Stomach (tissue), 9 donors: ENCODE measurements around the gene GABRB2. TPM values are rescaled to one million over a fixed set of nuclear protein-coding genes. Genes with fewer than 3 reads are reported as not detected.

Experiments
- DNase-seq, 2 donors: peaks; one replicate each; pipeline versions ENCODE4 v3.0.0 to v3.0.0-alpha.2; 2013 to 2019
- H3K27ac ChIP-seq, 5 donors: fragments of 200-600 bp in 4 of 5; sonication (generic) in 4 of 5; one replicate each; pipeline ENCODE4 v1.5.1; 2013 to 2019; ENCODE audit warnings: mild to moderate bottlenecking in 1 of 5, moderate library complexity in 1 of 5
- H3K27me3 ChIP-seq, 3 donors: fragments of 200-600 bp; sonication (generic); one replicate each; pipeline ENCODE4 v1.5.1; 2017 to 2019; ENCODE audit warnings: mixed run types in 1 of 3
- H3K36me3 ChIP-seq, 4 donors: fragments of 200-600 bp; sonication (generic); 1 replicate in 3 of 4; 2 replicates in 1 of 4; pipeline ENCODE4 v1.5.1; 2016 to 2019
- H3K4me1 ChIP-seq, 4 donors: fragments of 200-600 bp; sonication (generic); one replicate each; pipeline ENCODE4 v1.5.1; 2016 to 2019
- H3K4me3 ChIP-seq, 4 donors: fragments of 200-600 bp; sonication (generic) in 3 of 4; one replicate each; pipeline ENCODE4 v1.5.1; 2016 to 2019; ENCODE audit warnings: mild to moderate bottlenecking in 1 of 4
- H3K9me3 ChIP-seq, 4 donors: fragments of 200-600 bp; sonication (generic); one replicate each; pipeline ENCODE4 v1.5.1; 2016 to 2019
- CTCF ChIP-seq, 7 experiments: fragments of 450-650 bp in 4 of 7; fragments of 200-600 bp in 3 of 7; sonication (generic) in 3 of 7; IDR thresholded peaks; one replicate each; pipeline ENCODE4 v1.5.1; 2016 to 2019; ENCODE audit warnings: antibody characterized with exemption in 7 of 7, control low read depth in 2 of 7, mild to moderate bottlenecking in 1 of 7
- EP300 ChIP-seq: sonication (generic); formaldehyde crosslinking; IDR thresholded peaks from one replicate; pipeline ENCODE4 v1.6.1; 2017; ENCODE audit warnings: antibody characterized with exemption
- POLR2A ChIP-seq, 4 donors: fragments of 450-650 bp; IDR thresholded peaks; one replicate each; pipeline ENCODE4 v1.6.1; 2016; ENCODE audit warnings: antibody characterized with exemption in 4 of 4, control low read depth in 2 of 4, mild to moderate bottlenecking in 1 of 4, moderate library complexity in 1 of 4
- POLR2AphosphoS5 ChIP-seq, 3 donors: sonication (generic); formaldehyde crosslinking; IDR thresholded peaks; one replicate each; pipeline ENCODE4 v1.6.1; 2016; ENCODE audit warnings: antibody characterized with exemption in 3 of 3
- WGBS, 5 donors: extraction: QIAGEN DNeasy Blood & Tissue Kit in 3 of 5; methylation state at CpG; one replicate each; pipeline versions ENCODE4 v1.1.5 to v1.1.7; 2013 to 2018; 5-methylcytosine and 5-hydroxymethylcytosine counted together
- intact Hi-C: fragments of 100-400 bp; cut with DNase I; formaldehyde crosslinking; loops from one replicate; pipeline ENCODE4 v1.15.1; 2023; ENCODE audit warnings: low total_unique reads
- polyA plus RNA-seq, 3 donors: library from polyadenylated mRNA; stranded (reverse); fragments of 200-250 nt; gene quantifications; one replicate each; pipeline ENCODE4 v1.2.3, GENCODE V29; 2013
- total RNA-seq, 5 donors: library from RNA; depleted of rRNA; stranded (reverse); fragments of >200 nt; gene quantifications; one replicate each; pipeline versions ENCODE4 v1.1.0 to v1.2.3, GENCODE V29; 2014 to 2016
- donor health status: healthy with polysubstance abuse.
- donor health status: Bipolar disorder and iron deficiency.
- donor health status: healthy.

The GABRB2 gene
- total and polyA plus RNA-seq, 8 donors = 0.06 to 2.7 (median 0.14) TPM; not detected in 3

- Histone ChIP-seq H3K27ac (no peak overlapping the region), H3K4me3 (no peak overlapping the region), H3K4me1 (peaks cover 0 to 6% (median 0%) of the 10 kb centered on the region in 4 donors), H3K27me3 (no peaks in the 10 kb centered on the region), H3K9me3 (peaks cover 0 to 7% (median 0%) of the 10 kb centered on the region in 4 donors), H3K36me3 (no peaks in the 10 kb centered on the region)
- no peak for DNase-seq
- TF ChIP-seq POLR2AphosphoS5 (IDR thresholded peaks at IDR 0.05) (no peak), EP300 (no peak), CTCF (IDR thresholded peaks at IDR 0.05) (no peak), POLR2A (IDR thresholded peaks at IDR 0.05) (no peak)
- intact Hi-C loops = no loop called here
Measured at GRCh38 chr5:161442471-161442870, 104.1 kb downstream of the GABRB2 start.

- no peaks in the 10 kb centered on the region for H3K4me1 ChIP-seq
- intact Hi-C loops = no loop called here
- H3K27me3 ChIP-seq = no peaks in the 10 kb centered on the region
- no peak overlapping the region for H3K27ac ChIP-seq
- WGBS, 5 donors = 58 to 75% (median 68%) methylated on average over 2 of the region's 2 CpGs
- no peaks in the 10 kb centered on the region for H3K9me3 ChIP-seq
- no peak for DNase-seq
- TF ChIP-seq EP300 (no peak), POLR2A (IDR thresholded peaks at IDR 0.05) (no peak), CTCF (IDR thresholded peaks at IDR 0.05) (no peak), POLR2AphosphoS5 (IDR thresholded peaks at IDR 0.05) (no peak)
- H3K4me3 ChIP-seq = no peak overlapping the region
- no peaks in the 10 kb centered on the region for H3K36me3 ChIP-seq
Measured at GRCh38 chr5:161432798-161433197, 113.7 kb downstream of the GABRB2 start.

- H3K4me3 ChIP-seq = no peak overlapping the region
- no peaks in the 10 kb centered on the region for H3K27me3 ChIP-seq
- intact Hi-C loops = no loop called here
- DNase-seq = no peak
- H3K27ac ChIP-seq = no peak overlapping the region
- H3K36me3 ChIP-seq = no peaks in the 10 kb centered on the region
- TF ChIP-seq POLR2AphosphoS5 (IDR thresholded peaks at IDR 0.05) = no peak
- no peaks in the 10 kb centered on the region for H3K4me1 ChIP-seq
- WGBS, 5 donors = 85 to 89% (median 87%) methylated on average over 1 of the region's 1 CpG
- no peaks in the 10 kb centered on the region for H3K9me3 ChIP-seq
Measured at GRCh38 chr5:161431963-161432362, 114.6 kb downstream of the GABRB2 start.

GRCh38 chr5:161421067-161421466 lies 125.5 kb downstream of the GABRB2 start:
- H3K36me3 ChIP-seq = no peaks in the 10 kb centered on the region
- DNase-seq = no peak
- intact Hi-C loops = no loop called here
- no peaks in the 10 kb centered on the region for H3K4me1 ChIP-seq
- 61 to 71% (median 62%) methylated on average over 4 of the region's 4 CpGs for WGBS, 5 donors
- H3K27me3 ChIP-seq = no peaks in the 10 kb centered on the region
- TF ChIP-seq POLR2AphosphoS5 (IDR thresholded peaks at IDR 0.05) (no peak), POLR2A (IDR thresholded peaks at IDR 0.05) (no peak), CTCF (IDR thresholded peaks at IDR 0.05) (no peak), EP300 (no peak)
- H3K9me3 ChIP-seq = peaks cover 0 to 9% (median 8%) of the 10 kb centered on the region in 4 donors
- no peak overlapping the region for H3K27ac ChIP-seq
- no peak overlapping the region for H3K4me3 ChIP-seq

GRCh38 chr5:161420521-161420920 lies 126.0 kb downstream of the GABRB2 start:
- no peaks in the 10 kb centered on the region for H3K4me1 ChIP-seq
- intact Hi-C loops = no loop called here
- TF ChIP-seq CTCF (IDR thresholded peaks at IDR 0.05) (no peak), POLR2A (IDR thresholded peaks at IDR 0.05) (no peak), EP300 (no peak), POLR2AphosphoS5 (IDR thresholded peaks at IDR 0.05) (no peak)
- H3K4me3 ChIP-seq = no peak overlapping the region
- H3K9me3 ChIP-seq = peaks cover 0 to 9% (median 8%) of the 10 kb centered on the region in 4 donors
- H3K27me3 ChIP-seq = no peaks in the 10 kb centered on the region
- 54 to 66% (median 64%) methylated on average over 3 of the region's 3 CpGs for WGBS, 5 donors
- DNase-seq = no peak
- H3K36me3 ChIP-seq = no peaks in the 10 kb centered on the region
- no peak overlapping the region for H3K27ac ChIP-seq
